PC-9 (cell line): ENCODE measurements around the gene C5orf63.

Experiments used
- EZH2 ChIP-seq: fragments of 200-600 bp; sonication (generic); IDR thresholded peaks from 2 replicates; pipeline ENCODE4 v1.8.0; 2017; ENCODE audit warnings: antibody characterized with exemption, low read depth
- TF ChIP-seq, protein P1 (sequence below): fragments of 200-600 bp; sonication (generic); conservative IDR thresholded peaks from 2 replicates; pipeline ENCODE4 v1.6.1; 2017; ENCODE audit warnings: mixed run types, antibody characterized with exemption, mild to moderate bottlenecking, moderate library complexity

DNA sequence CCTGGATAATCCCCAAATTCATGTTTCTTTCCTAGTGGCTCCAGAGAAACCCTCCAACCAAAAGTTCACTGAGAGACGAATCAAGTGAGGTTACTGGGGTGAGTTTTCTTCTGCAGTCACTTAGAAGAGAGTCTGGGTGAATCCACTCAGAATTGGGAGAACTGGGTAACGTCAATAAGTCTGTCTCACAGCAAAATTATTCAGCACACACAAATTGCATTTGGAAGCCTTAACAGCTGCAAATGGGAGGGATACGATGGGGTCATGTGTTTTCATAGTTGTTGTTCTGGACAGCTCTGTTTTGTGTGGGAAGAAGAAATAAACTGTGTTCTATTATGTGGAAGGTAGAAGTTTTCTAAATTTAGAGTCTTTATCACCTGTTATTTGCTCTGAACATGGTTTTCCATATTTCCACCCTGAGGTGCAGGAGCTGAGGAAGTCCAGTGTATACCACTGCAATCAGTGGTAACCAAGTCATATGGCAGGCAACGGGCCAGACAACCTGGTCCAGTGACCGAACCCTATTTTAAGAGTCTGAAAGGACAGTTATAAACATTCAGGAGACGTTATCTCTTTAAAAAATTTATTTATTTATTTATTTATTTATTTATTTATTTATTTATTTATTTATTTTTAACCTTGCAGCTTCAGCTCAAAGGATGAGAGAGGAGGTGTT is 64.9 kb downstream of the C5orf63 start:
- TF ChIP-seq, protein P1, sequence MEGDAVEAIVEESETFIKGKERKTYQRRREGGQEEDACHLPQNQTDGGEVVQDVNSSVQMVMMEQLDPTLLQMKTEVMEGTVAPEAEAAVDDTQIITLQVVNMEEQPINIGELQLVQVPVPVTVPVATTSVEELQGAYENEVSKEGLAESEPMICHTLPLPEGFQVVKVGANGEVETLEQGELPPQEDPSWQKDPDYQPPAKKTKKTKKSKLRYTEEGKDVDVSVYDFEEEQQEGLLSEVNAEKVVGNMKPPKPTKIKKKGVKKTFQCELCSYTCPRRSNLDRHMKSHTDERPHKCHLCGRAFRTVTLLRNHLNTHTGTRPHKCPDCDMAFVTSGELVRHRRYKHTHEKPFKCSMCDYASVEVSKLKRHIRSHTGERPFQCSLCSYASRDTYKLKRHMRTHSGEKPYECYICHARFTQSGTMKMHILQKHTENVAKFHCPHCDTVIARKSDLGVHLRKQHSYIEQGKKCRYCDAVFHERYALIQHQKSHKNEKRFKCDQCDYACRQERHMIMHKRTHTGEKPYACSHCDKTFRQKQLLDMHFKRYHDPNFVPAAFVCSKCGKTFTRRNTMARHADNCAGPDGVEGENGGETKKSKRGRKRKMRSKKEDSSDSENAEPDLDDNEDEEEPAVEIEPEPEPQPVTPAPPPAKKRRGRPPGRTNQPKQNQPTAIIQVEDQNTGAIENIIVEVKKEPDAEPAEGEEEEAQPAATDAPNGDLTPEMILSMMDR, result no peak
- TF ChIP-seq EZH2, result no peak
